ENCODE data around the gene ZXDC.

ZXDC gene

GRCh38 chr3:126490619-126491018 lies 14.9 kb upstream of the ZXDC start:
- no peak overlapping the region for H3K4me3 ChIP-seq
- H4K20me1 ChIP-seq = peaks cover 0 to 10% (median 0%) of the 10 kb centered on the region in 11 experiments; a peak in 4 of 22 replicates
- peak overlapping the region in 1 of 11 experiments; percentile 4; a peak in 1 of 22 replicates for H3K27ac ChIP-seq
- H3K36me3 ChIP-seq = no peaks in the 10 kb centered on the region
- peaks cover 58 to 100% (median 98%) of the 10 kb centered on the region in 10 experiments for H3K4me1 ChIP-seq
- H3K4me2 ChIP-seq = peak overlapping the region; percentile 56 to 84 (median 78)
- H3K27me3 ChIP-seq = no peaks in the 10 kb centered on the region
- H3K9me3 ChIP-seq (replicated peaks in 1 of 11) = no peaks in the 10 kb centered on the region
- no peak for TF ChIP-seq Cebpa-rat (IDR thresholded peaks at IDR 0.05)
- no peak overlapping the region for H3K9ac ChIP-seq

DNA sequence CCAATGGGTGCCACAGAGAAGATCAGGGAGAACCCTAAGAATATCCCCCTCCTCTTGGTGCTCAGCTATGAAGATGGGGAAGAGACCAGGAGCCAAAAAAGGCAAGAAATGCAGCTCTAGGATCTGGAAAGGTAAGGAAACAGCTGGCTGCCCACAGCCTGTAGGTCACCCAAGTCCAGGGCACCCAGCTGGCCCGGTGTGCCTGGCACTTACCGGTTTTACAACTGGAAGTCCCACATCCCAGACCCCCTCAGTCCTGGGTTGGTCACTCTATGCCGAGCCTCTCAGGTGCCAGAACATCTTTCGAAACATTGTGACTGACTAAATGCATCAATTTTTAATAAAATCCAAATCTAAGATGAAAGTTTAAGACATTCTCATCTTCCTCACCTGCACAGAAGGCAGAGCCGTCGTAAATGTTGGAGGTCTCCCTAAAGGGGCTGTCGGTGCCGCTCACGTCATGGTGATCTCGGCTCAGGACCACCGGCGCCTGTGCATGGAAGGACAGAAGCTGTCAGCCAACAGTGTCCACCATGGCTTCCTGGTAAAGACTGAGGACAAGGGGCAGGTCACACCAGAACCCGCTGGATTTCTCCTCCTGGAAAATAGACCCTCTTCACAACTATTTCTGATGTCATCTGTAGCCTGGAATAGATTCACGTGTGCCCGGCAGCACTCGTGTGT lies 13.3 kb upstream of the ZXDC start:
- Histone ChIP-seq H3K36me3 (no peaks in the 10 kb centered on the region), H3K9ac (peak overlapping the region in 3 of 11 experiments; percentile 30 to 52 (median 34); a peak in 3 of 22 replicates), H3K9me3 (replicated peaks in 1 of 11) (no peaks in the 10 kb centered on the region), H4K20me1 (peaks cover 0 to 5% (median 0%) of the 10 kb centered on the region in 11 experiments; a peak in 3 of 22 replicates), H3K4me2 (peak overlapping the region; percentile 50 to 91 (median 83); a peak in 20 of 22 replicates), H3K4me3 (no peak overlapping the region), H3K27ac (peak overlapping the region in 4 of 11 experiments; percentile 14 to 62 (median 31); a peak in 6 of 22 replicates), H3K27me3 (no peaks in the 10 kb centered on the region), H3K4me1 (peaks cover 53 to 86% (median 84%) of the 10 kb centered on the region in 10 experiments)
- no peak for TF ChIP-seq Cebpa-rat (IDR thresholded peaks at IDR 0.05)

GRCh38 chr3:126488185-126488584 lies 12.5 kb upstream of the ZXDC start:
- H3K27me3 ChIP-seq = no peaks in the 10 kb centered on the region
- H3K4me3 ChIP-seq = no peak overlapping the region
- TF ChIP-seq Cebpa-rat (IDR thresholded peaks at IDR 0.05) = no peak
- H3K36me3 ChIP-seq = no peaks in the 10 kb centered on the region
- H3K27ac ChIP-seq = peak overlapping the region in 5 of 11 experiments; percentile 1 to 62 (median 57); a peak in 8 of 22 replicates
- peak overlapping the region; percentile 50 to 91 (median 83) for H3K4me2 ChIP-seq
- H4K20me1 ChIP-seq = no peaks in the 10 kb centered on the region; a peak in 1 of 22 replicates
- H3K4me1 ChIP-seq = peaks cover 47 to 79% (median 75%) of the 10 kb centered on the region in 10 experiments
- no peaks in the 10 kb centered on the region for H3K9me3 ChIP-seq (replicated peaks in 1 of 11)
- H3K9ac ChIP-seq = peak overlapping the region in 3 of 11 experiments; percentile 30 to 52 (median 34); a peak in 4 of 22 replicates

GRCh38 chr3:126487151-126487771 lies 11.6 kb upstream of the ZXDC start:
- H3K9me3 ChIP-seq (replicated peaks in 1 of 11) = no peaks in the 10 kb centered on the region
- H3K4me1 ChIP-seq = peaks cover 44 to 69% (median 66%) of the 10 kb centered on the region in 10 experiments
- no peaks in the 10 kb centered on the region for H4K20me1 ChIP-seq
- peak overlapping the region in 8 of 11 experiments; percentile 2 to 52 (median 28); a peak in 11 of 22 replicates for H3K9ac ChIP-seq
- H3K4me2 ChIP-seq = peak overlapping the region; percentile 50 to 91 (median 83)
- no peak overlapping the region; a peak in 1 of 20 replicates for H3K4me3 ChIP-seq
- no peaks in the 10 kb centered on the region for H3K36me3 ChIP-seq
- H3K27me3 ChIP-seq = no peaks in the 10 kb centered on the region
- no peak for TF ChIP-seq Cebpa-rat (IDR thresholded peaks at IDR 0.05)
- peak overlapping the region in 5 of 11 experiments; percentile 16 to 62 (median 57); a peak in 9 of 22 replicates for H3K27ac ChIP-seq

GRCh38 chr3:126486360-126486847 lies 10.7 kb upstream of the ZXDC start:
- TF ChIP-seq Cebpa-rat (IDR thresholded peaks at IDR 0.05) = no peak
- Histone ChIP-seq H3K27ac (peak overlapping the region in 3 of 11 experiments; percentile 57 to 62 (median 59); a peak in 4 of 22 replicates), H3K4me1 (peaks cover 35 to 61% (median 57%) of the 10 kb centered on the region in 10 experiments), H4K20me1 (no peaks in the 10 kb centered on the region), H3K9ac (no peak overlapping the region), H3K4me2 (peak overlapping the region; percentile 50 to 91 (median 83); a peak in 21 of 22 replicates), H3K4me3 (no peak overlapping the region), H3K36me3 (no peaks in the 10 kb centered on the region), H3K27me3 (no peaks in the 10 kb centered on the region), H3K9me3 (replicated peaks in 1 of 11) (no peaks in the 10 kb centered on the region)

DNA sequence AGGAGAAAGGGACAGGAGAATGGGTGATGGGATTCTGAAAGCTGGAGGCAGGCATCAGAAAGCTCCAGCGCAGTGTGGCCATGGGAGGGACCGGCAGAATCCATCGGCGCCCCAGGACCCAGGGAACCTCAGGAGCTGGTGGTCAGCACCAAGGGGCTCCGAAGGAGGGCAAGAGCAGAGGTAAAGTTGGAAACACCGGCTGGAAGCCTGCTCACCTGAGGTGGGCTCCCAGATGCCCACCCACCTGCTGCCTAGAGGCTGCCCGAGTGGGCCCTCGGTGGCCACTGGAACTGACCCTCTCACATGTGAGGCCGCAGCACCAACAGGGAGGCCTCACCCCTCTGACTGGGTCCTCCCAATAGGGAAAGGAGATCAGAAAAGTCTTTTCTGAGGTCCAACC lies 10.3 kb upstream of the ZXDC start:
- Histone ChIP-seq H3K9ac (no peak overlapping the region), H3K9me3 (replicated peaks in 1 of 11) (no peaks in the 10 kb centered on the region), H3K4me3 (no peak overlapping the region), H3K4me2 (peak overlapping the region in 8 of 11 experiments; percentile 50 to 91 (median 83); a peak in 14 of 22 replicates), H3K4me1 (peaks cover 31 to 56% (median 53%) of the 10 kb centered on the region in 10 experiments), H3K36me3 (no peaks in the 10 kb centered on the region), H3K27ac (peak overlapping the region in 1 of 11 experiments; percentile 62; a peak in 1 of 22 replicates), H3K27me3 (no peaks in the 10 kb centered on the region), H4K20me1 (no peaks in the 10 kb centered on the region)
- TF ChIP-seq Cebpa-rat (IDR thresholded peaks at IDR 0.05) = no peak

DNA sequence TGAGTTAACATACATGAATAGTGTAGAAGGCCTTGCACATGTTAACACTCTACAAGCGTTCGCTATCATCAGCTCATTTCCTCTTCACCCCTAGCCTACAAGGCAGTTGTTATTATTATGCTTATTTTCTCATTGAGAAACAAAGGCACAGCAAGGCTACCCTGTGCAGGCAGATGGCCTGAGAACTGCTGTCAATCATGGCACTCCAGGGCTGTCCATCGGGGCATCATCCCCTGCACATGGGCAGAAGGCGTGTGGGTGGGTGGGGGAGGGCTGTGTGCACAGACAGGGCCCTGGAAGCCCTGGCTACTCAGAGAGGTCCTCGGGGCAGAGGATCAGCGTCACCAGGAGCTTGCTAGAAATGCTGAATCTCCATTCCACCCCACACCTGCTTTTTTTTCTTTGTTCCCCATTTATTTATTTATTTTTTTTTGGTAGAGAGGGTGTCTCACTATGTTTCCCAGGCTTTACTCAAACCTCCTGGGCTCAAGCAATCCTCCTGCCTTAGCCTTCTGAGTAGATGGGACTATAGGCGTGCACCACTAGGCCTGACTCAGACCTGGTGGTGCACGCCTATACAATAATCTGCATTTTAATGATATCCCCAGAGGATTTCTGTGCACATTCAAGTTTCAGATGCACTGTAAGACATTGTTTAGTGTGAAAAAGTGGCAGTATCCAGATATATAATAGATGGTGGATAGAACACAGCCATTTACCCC lies 9.6 kb upstream of the ZXDC start:
- H3K9ac ChIP-seq = no peak overlapping the region
- TF ChIP-seq Cebpa-rat (IDR thresholded peaks at IDR 0.05) = no peak
- H3K4me3 ChIP-seq = no peak overlapping the region
- H3K4me1 ChIP-seq = peaks cover 25 to 55% (median 48%) of the 10 kb centered on the region in 10 experiments
- H3K9me3 ChIP-seq (replicated peaks in 1 of 11) = no peaks in the 10 kb centered on the region
- H3K27ac ChIP-seq = no peak overlapping the region
- no peaks in the 10 kb centered on the region for H3K27me3 ChIP-seq
- H3K4me2 ChIP-seq = peak overlapping the region in 5 of 11 experiments; percentile 82 to 87 (median 83); a peak in 10 of 22 replicates
- no peaks in the 10 kb centered on the region for H3K36me3 ChIP-seq
- no peaks in the 10 kb centered on the region for H4K20me1 ChIP-seq

DNA sequence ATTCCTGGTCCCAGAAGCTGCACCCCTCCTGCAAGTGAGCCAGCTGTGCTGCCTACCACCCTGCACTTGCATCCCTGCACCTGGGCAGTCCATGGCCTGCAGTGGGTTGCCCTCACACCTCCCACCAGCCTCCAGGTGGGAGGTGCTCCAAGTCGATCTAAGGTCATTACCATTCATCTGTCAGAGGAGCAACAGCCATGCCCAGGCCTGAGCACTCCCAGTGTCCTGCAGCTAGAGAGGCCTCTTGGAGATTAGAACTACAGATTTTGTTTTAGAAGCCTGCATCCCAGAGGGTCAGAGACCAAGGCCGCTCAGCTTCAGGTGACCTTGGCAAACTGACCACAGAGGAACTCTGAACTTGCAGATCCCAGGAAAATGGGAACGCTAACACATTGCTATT lies 9.0 kb upstream of the ZXDC start:
- Histone ChIP-seq H3K4me2 (no peak overlapping the region), H3K27ac (no peak overlapping the region), H4K20me1 (no peaks in the 10 kb centered on the region), H3K4me3 (no peak overlapping the region), H3K27me3 (no peaks in the 10 kb centered on the region), H3K4me1 (peaks cover 22 to 54% (median 46%) of the 10 kb centered on the region in 10 experiments), H3K9me3 (replicated peaks in 1 of 11) (no peaks in the 10 kb centered on the region), H3K36me3 (no peaks in the 10 kb centered on the region), H3K9ac (no peak overlapping the region)
- no peak for TF ChIP-seq Cebpa-rat (IDR thresholded peaks at IDR 0.05)
